ENCODE results near the gene ABCA7. TPM values are rescaled to one million over a fixed set of nuclear protein-coding genes. Genes with fewer than 3 reads are reported as not detected.

The ABCA7 gene
- total and polyA plus RNA-seq, 2 of the 13 experiments (the other 11 are each of a cell fraction or from before 2014, with no cell fraction given) = 4.4 to 32.4 TPM

- TF ChIP-seq HNF1B (CRISPR knock-in tag; IDR thresholded peaks at IDR 0.05) (peak; percentile 85), ZNF670 (CRISPR knock-in tag; IDR thresholded peaks at IDR 0.05; ENCODE audit: borderline replicate concordance) (peak; percentile 67; the same call in 1 of the 2 replicates), ZNF264 (CRISPR knock-in tag; IDR thresholded peaks at IDR 0.05) (0 out of 2 replicates have a peak, but pooled peaks have one; percentile 36), ATRX (CRISPR knock-in tag; IDR thresholded peaks at IDR 0.05; ENCODE audit: borderline replicate concordance) (no peak), ZMYM4 (CRISPR knock-in tag; IDR thresholded peaks at IDR 0.05) (peak; percentile 69; the same call in 1 of the 2 replicates), SNAPC5 (CRISPR knock-in tag; IDR thresholded peaks at IDR 0.05; ENCODE audit: borderline replicate concordance) (peak; percentile 28; the same call in 1 of the 2 replicates), TRAFD1 (CRISPR knock-in tag; IDR thresholded peaks at IDR 0.05; ENCODE audit: borderline replicate concordance) (no peak), ZSCAN21 (CRISPR knock-in tag; IDR thresholded peaks at IDR 0.05; ENCODE audit: borderline replicate concordance) (0 out of 2 replicates have a peak, but pooled peaks have one; percentile 0), NR2C2 (CRISPR knock-in tag; IDR thresholded peaks at IDR 0.05; ENCODE audit: borderline replicate concordance) (no peak), ZNF446 (CRISPR knock-in tag; IDR thresholded peaks at IDR 0.05) (no peak), MAFK (conservative IDR thresholded peaks at IDR 0.05 in 1 of 2, IDR thresholded peaks at IDR 0.05 in 1 of 2; ENCODE audit: low read length in 2 of 2) (no peak), NFIC (IDR thresholded peaks at IDR 0.05; ENCODE audit: low read length) (no peak), ZNF879 (CRISPR knock-in tag; IDR thresholded peaks at IDR 0.05) (no peak), FIP1L1 (IDR thresholded peaks at IDR 0.05; ENCODE audit: borderline replicate concordance, insufficient read depth, low read depth, low read length) (no peak), BATF2 (CRISPR knock-in tag; IDR thresholded peaks at IDR 0.05) (no peak), ZFP36L1 (CRISPR knock-in tag; IDR thresholded peaks at IDR 0.05) (0 out of 2 replicates have a peak, but pooled peaks have one; percentile 63), KAT8 (CRISPR knock-in tag; IDR thresholded peaks at IDR 0.05) (peak; percentile 86), HNF4A (CRISPR knock-in tag; IDR thresholded peaks at IDR 0.05) (peak; percentile 80), SRSF4 (IDR thresholded peaks at IDR 0.05; ENCODE audit: low read depth, low read length, poor library complexity, severe bottlenecking) (no peak), ETV6 (CRISPR knock-in tag; conservative IDR thresholded peaks at IDR 0.05) (no peak; the same call in 1 of the 2 replicates), SNRNP70 (IDR thresholded peaks at IDR 0.05; ENCODE audit: low read depth, low read length) (no peak), ARNT (IDR thresholded peaks at IDR 0.05) (no peak), NFIB (CRISPR knock-in tag; IDR thresholded peaks at IDR 0.05; ENCODE audit: borderline replicate concordance) (no peak), TCF7 (IDR thresholded peaks at IDR 0.05; ENCODE audit: low read depth) (no peak)
Measured at GRCh38 chr19:1113030-1113985, 73.4 kb downstream of the ABCA7 start (continued).

Measured in HepG2 (cell line).